ENCODE data around the gene DNAL1. TPM values are rescaled to one million over a fixed set of nuclear protein-coding genes. Genes with fewer than 3 reads are reported as not detected.

DNAL1 gene
- total RNA-seq, 1 donor from 2014 or later: 6.2 TPM

DNA sequence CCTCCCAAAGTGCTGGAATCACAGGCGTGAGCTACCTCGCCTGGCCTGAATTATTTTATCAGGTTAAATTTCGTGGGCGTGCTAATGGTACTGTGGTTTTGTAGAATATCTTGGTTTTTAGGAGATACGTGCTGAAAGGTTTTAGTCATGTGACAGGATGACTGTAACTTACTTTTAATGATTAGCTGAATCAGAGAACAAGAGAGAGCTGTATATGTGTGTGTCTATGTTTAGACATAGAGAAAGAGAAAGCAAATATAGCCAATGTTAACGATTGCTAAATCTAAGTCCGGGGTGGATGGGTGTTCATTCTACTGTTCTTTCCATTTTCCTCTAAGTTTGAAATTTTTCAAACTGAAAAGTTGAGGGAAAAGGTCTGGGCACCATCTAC lies 78.6 kb downstream of the DNAL1 start:
- no peak for DNase-seq (ENCODE audit: low spot score)
- no peak overlapping the region for H3K4me3 Mint-ChIP-seq (ENCODE audit: low read depth)
- no peaks in the 10 kb centered on the region for H3K9me3 Mint-ChIP-seq
- no peaks in the 10 kb centered on the region for H3K27me3 Mint-ChIP-seq (ENCODE audit: low read depth)
- H3K36me3 Mint-ChIP-seq (ENCODE audit: low read depth): peaks cover 81% of the 10 kb centered on the region
- intact Hi-C loops (cut with micrococcal nuclease): no loop called here
- peaks cover 19% of the 10 kb centered on the region for H3K4me1 Mint-ChIP-seq (ENCODE audit: low read depth)
- H3K27ac Mint-ChIP-seq: no peak overlapping the region

DNA sequence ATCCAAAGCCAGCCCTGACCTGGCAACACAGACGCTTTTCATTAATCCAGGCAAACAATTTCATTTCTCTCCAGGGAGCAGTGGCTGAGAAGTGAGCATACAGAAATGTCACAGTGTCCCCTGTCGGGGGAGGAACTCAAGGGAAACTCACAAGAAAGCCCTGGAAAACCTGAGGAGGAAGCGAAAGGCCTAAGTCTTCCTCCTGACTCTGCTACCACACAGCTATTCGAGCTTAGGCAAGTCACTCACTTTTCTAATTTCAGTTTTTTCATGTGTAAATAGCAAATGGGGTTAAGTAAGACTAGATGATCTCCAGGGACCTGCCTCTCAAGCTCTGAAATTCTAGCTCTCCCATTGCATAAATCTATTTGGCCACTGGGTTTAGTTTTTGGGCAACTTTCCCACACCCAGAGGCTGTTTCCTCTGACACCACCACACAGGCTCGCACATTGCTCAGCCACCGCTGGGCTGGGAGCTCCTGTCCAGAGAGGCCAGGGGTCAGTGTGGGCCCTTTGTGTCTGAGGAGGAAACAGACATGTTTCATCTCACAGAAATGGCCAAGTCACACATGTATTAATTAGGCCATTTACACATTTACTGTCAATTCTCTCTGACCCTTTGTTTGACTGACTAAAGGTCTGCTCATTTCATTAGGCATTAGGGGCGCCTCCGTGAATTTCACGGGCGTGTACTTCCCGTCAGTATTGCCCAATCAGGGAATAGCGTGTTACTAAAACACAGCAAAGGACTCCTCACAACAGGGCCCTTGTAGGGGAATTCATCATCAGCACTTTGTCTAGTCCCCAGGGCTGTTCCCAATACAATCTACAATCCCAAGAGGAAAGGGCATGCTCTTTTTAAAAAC lies 79.2 kb downstream of the DNAL1 start:
- H3K27me3 Mint-ChIP-seq (ENCODE audit: low read depth): no peaks in the 10 kb centered on the region
- no peak overlapping the region for H3K4me3 Mint-ChIP-seq (ENCODE audit: low read depth)
- no peak overlapping the region for H3K27ac Mint-ChIP-seq
- DNase-seq (ENCODE audit: low spot score): no peak
- peaks cover 87% of the 10 kb centered on the region for H3K36me3 Mint-ChIP-seq (ENCODE audit: low read depth)
- peaks cover 25% of the 10 kb centered on the region for H3K4me1 Mint-ChIP-seq (ENCODE audit: low read depth)
- intact Hi-C loops (cut with micrococcal nuclease): no loop called here
- H3K9me3 Mint-ChIP-seq: no peaks in the 10 kb centered on the region

DNA sequence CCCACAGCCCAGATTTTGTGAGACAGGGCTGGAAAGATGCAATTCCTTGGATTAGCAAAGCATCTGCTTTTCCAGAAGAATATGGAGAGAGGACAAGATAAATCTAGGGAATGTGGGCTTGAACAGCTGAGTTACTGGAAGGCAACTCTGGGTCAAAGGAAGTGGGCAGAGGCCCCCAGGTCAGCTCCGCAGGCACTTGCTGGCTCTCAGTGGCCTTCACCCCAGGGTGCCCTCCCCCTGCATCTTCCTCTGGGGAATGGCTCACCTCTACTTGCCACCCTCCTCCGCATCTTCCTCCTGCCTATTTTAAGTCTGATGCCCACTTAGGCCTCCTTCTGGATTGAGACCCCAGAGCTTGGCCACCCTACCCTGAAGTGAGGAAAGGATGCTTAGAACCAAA lies 79.9 kb downstream of the DNAL1 start:
- no peaks in the 10 kb centered on the region for H3K27me3 Mint-ChIP-seq (ENCODE audit: low read depth)
- H3K4me1 Mint-ChIP-seq (ENCODE audit: low read depth): peaks cover 31% of the 10 kb centered on the region
- intact Hi-C loops (cut with micrococcal nuclease): loop anchor here (5.0 kb wide), 3 partner anchors 48 to 143 kb away; no protein-coding TSS in a partner anchor
- H3K36me3 Mint-ChIP-seq (ENCODE audit: low read depth): peaks cover 88% of the 10 kb centered on the region
- DNase-seq (ENCODE audit: low spot score): no peak
- H3K9me3 Mint-ChIP-seq: no peaks in the 10 kb centered on the region
- H3K4me3 Mint-ChIP-seq (ENCODE audit: low read depth): no peak overlapping the region
- no peak overlapping the region for H3K27ac Mint-ChIP-seq

DNA sequence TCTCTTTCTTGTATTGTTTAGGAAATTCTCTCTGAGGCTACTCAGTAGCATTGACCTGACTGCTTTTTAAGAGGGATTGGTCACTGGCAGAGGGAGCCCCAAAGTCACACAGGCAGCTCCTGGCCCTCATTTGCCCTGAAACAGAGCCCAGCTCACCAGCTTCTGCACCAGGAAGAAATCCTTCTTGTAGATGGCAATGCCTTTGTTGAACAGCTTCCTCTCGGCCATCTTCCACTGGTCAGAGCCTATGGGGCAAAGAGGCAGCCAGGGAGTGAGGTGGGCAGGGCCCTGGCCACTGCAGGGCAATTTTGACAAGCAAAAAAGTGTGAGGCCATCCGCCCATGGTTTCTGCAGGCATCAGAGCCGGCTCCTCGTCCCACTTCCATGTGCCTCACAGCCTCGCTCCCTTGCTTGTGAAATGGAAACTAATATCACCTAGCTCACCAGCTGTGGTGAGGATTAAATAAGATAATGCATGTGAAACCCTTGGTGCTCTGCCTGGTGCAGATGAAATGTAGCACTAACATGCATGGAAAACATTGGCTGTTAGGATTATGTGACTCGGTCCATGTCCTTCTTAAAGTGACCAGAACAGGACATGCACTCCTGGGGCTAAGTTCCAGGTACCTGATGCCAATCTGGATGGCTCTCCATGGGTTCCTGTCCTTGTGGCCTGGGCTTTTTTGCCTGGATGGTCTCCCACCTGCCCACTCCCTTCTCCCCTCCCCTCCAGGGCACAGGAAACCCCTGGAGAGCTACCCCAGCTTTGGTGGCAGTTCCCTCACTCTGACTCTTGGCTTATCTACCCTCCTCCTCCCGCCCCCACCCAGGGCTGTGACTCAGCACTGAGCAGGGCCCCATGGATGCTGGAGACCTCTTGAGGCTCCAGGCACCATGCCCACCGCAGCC lies 80.6 kb downstream of the DNAL1 start:
- Mint-ChIP-seq H3K36me3 (ENCODE audit: low read depth) (peaks cover 89% of the 10 kb centered on the region), H3K27ac (peak overlapping the region; percentile 71), H3K4me3 (ENCODE audit: low read depth) (no peak overlapping the region), H3K27me3 (ENCODE audit: low read depth) (no peaks in the 10 kb centered on the region), H3K9me3 (no peaks in the 10 kb centered on the region), H3K4me1 (ENCODE audit: low read depth) (peaks cover 33% of the 10 kb centered on the region)
- DNase-seq (ENCODE audit: low spot score): no peak
- intact Hi-C loops (cut with micrococcal nuclease): loop anchor here (5.0 kb wide), 3 partner anchors 47 to 142 kb away; no protein-coding TSS in a partner anchor

DNA sequence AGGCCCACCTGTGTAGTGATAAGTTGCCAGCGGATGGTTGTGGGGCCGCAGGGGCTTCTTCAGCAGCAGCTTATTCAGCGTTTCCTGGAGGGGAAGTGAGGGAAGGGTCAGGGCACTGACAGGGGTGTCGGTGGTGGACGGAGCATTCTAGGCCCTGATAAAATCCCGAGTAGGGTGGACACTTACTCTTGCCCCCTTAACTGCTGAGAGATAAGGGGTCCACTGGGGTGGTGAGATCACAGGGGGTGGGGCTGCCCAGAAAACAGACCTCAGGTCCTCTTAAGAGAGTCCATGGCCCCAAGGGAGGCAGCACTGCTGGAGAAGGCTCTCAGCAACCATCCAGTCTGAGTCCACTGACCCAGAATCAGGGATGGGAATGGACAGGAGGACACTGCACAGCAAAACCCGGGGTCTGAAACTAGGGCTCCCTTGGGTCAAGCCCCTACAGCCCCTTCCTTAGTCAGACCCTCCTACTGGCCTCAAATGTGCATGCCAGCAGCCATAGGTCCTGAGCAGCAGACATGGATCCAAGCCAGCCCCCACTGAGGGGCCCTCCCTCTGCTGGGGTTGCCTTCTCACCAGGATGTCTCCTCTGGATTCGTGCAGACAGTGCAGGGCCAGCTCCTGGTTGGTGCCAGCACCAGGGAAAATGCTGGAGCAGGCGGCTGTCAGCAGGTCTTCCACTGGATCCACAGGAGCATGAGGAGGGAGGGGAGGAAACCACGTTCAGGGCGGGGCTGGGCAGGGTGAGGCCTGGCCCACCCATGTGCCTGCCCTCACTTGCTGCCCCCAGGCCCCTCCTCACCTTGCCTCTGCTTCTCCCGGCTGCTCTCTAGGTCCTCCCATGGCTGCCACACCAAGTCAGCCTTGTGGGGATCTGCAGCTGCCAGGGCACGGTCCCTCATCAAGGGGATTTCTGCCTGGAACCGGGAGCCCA lies 81.5 kb downstream of the DNAL1 start:
- peak overlapping the region; percentile 71 for H3K27ac Mint-ChIP-seq
- H3K9me3 Mint-ChIP-seq: no peaks in the 10 kb centered on the region
- peaks cover 85% of the 10 kb centered on the region for H3K36me3 Mint-ChIP-seq (ENCODE audit: low read depth)
- H3K4me3 Mint-ChIP-seq (ENCODE audit: low read depth): no peak overlapping the region
- intact Hi-C loops (cut with micrococcal nuclease): loop anchor here (5.0 kb wide), 3 partner anchors 46 to 141 kb away; no protein-coding TSS in a partner anchor
- DNase-seq (ENCODE audit: low spot score): no peak
- H3K27me3 Mint-ChIP-seq (ENCODE audit: low read depth): no peaks in the 10 kb centered on the region
- peaks cover 34% of the 10 kb centered on the region for H3K4me1 Mint-ChIP-seq (ENCODE audit: low read depth)

DNA sequence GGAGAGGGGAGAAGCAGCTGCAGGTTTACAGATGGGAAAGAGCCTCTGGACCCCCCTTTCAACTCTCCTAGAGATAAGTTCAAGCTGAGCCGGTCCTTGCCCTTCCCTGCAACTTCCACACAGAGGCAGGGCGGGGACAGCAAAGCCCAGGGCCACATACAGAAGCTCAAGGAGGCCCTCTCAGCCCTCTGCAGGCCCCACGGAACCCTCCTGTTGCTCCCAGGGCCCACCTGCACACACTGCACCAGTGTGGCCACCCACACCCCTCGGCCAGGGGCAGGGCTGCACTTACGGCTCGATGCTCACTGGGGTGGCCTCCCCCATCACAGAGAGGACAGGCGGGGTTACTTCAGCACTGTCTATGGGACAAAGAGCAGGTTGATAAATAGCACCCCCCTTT lies 82.4 kb downstream of the DNAL1 start:
- Mint-ChIP-seq H3K27me3 (ENCODE audit: low read depth) (no peaks in the 10 kb centered on the region), H3K4me1 (ENCODE audit: low read depth) (peaks cover 37% of the 10 kb centered on the region), H3K27ac (peak overlapping the region; percentile 38), H3K9me3 (no peaks in the 10 kb centered on the region), H3K4me3 (ENCODE audit: low read depth) (no peak overlapping the region), H3K36me3 (ENCODE audit: low read depth) (peaks cover 83% of the 10 kb centered on the region)
- DNase-seq (ENCODE audit: low spot score): no peak
- intact Hi-C loops (cut with micrococcal nuclease): loop anchor here (5.0 kb wide), 3 partner anchors 45 to 140 kb away; no protein-coding TSS in a partner anchor

DNA sequence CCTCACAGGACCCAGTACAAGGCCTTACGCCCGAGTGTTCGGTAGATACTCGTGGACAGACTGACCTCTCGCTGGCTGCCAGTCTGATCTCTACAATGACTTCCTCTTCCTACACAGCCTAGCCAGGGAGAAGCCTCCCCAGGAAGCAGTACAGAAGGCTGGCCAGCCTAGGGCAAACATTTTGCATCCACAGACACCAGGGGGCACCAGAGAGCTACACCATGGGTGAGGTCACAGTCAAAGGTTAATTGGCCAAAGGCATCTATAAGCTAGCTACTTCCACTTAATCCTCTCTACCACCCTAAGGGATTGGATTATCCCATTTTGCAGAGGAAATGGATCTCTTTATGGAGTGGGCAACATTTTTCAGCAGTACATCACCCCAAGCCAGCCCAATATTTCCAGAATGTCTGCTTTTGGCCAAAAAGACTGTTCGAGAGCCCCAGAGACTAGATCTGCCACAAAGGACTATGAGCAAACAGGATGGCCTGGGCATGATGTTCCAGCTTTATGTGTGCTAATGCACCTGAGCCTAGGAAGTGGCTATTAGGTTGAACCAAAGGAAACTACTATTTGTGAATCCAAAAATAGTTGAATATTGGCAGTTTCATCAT lies 84.0 kb downstream of the DNAL1 start:
- Mint-ChIP-seq H3K27ac (peak overlapping the region; percentile 84), H3K4me1 (ENCODE audit: low read depth) (peaks cover 35% of the 10 kb centered on the region), H3K36me3 (ENCODE audit: low read depth) (peaks cover 75% of the 10 kb centered on the region), H3K27me3 (ENCODE audit: low read depth) (no peaks in the 10 kb centered on the region), H3K4me3 (ENCODE audit: low read depth) (no peak overlapping the region), H3K9me3 (no peaks in the 10 kb centered on the region)
- DNase-seq (ENCODE audit: low spot score): peak; percentile 77
- intact Hi-C loops (cut with micrococcal nuclease): loop anchor here (1.0 to 5.0 kb wide), 5 partner anchors 28 to 138 kb away; no protein-coding TSS in a partner anchor

DNA sequence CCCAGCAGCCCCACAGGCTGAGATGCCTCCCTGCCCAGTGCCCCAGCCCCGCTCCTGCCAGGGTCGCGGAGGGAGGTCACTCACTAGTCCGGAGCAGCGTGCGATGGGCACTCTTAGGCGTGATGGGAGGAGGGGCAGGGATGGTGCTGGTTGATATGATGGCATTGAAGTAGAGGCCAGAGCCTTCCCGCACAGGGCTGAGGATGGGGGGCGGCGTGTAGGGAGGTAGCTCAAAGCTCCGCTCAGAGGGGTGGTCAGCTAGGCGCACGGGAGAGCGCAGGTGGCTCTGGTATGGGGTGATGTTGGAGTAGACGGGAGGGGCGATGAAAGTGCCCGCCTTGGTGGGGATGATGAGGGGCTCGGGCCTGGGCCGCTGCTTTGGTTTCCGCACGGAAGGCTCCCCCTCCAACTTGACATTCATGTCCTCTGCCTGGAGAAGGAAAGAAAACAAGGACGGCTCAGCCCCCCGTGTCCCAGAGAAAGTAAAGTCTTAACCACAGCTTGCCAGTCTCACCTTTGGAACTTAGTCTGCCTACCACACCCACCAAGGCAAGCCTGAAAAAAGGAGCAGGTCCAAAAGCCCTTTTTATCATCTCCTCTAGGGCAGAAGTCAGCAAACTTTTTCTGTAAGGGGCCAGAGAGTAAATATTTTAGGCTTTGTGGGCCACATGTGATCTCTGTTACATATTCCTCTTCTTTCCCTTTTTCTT lies 84.9 kb downstream of the DNAL1 start:
- Mint-ChIP-seq H3K36me3 (ENCODE audit: low read depth) (peaks cover 73% of the 10 kb centered on the region), H3K9me3 (no peaks in the 10 kb centered on the region), H3K27ac (peak overlapping the region; percentile 63), H3K4me1 (ENCODE audit: low read depth) (peaks cover 33% of the 10 kb centered on the region), H3K27me3 (ENCODE audit: low read depth) (no peaks in the 10 kb centered on the region), H3K4me3 (ENCODE audit: low read depth) (no peak overlapping the region)
- intact Hi-C loops (cut with micrococcal nuclease): loop anchor here (2.0 to 5.0 kb wide), 4 partner anchors 27 to 138 kb away; no protein-coding TSS in a partner anchor
- no peak for DNase-seq (ENCODE audit: low spot score)

DNA sequence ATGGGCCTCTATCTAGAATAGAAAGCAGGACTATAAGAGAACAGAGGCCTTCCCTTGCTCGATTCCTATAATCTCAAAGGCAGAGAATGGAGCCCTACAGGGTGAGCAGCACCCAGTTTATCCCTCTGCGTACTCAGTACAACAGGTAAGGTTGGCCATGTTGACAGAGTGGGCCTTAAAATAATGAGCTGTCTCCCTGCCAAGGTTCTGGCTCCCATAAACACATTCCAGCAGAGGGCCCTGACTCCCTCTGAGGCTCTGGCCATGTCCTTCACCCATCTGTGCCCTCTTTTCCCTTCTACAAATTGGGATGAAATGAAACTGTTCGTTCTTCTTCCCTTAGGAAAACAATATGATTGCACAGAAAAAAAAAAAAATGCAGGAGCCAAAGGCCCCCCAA lies 86.3 kb downstream of the DNAL1 start:
- H3K27me3 Mint-ChIP-seq (ENCODE audit: low read depth): no peaks in the 10 kb centered on the region
- no peak overlapping the region for H3K27ac Mint-ChIP-seq
- no peaks in the 10 kb centered on the region for H3K9me3 Mint-ChIP-seq
- intact Hi-C loops (cut with micrococcal nuclease): no loop called here
- H3K36me3 Mint-ChIP-seq (ENCODE audit: low read depth): peaks cover 69% of the 10 kb centered on the region
- no peak for DNase-seq (ENCODE audit: low spot score)
- H3K4me3 Mint-ChIP-seq (ENCODE audit: low read depth): no peak overlapping the region
- H3K4me1 Mint-ChIP-seq (ENCODE audit: low read depth): peaks cover 30% of the 10 kb centered on the region

DNA sequence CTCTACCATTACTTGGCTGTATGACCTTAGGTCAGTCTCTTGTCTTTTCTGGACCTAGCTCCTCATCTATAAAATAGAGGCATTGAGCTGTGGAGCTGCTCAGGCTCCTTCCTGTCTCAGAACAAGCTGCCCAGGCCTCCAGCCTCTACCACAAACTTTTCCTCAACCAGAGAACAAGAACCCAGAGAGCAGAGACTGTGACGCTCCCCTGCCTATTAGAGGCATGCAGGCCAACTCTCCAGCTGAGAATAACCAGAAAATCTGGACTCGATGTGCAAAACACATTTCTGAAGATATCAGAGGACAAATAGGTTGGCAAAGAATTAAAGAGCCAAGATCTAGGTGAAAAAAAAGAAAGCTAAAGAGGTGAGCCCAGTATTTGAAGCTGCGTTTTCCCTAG lies 87.2 kb downstream of the DNAL1 start:
- H3K4me3 Mint-ChIP-seq (ENCODE audit: low read depth): no peak overlapping the region
- H3K4me1 Mint-ChIP-seq (ENCODE audit: low read depth): peaks cover 27% of the 10 kb centered on the region
- peaks cover 71% of the 10 kb centered on the region for H3K36me3 Mint-ChIP-seq (ENCODE audit: low read depth)
- no peaks in the 10 kb centered on the region for H3K9me3 Mint-ChIP-seq
- no peak for DNase-seq (ENCODE audit: low spot score)
- intact Hi-C loops (cut with micrococcal nuclease): no loop called here
- peak overlapping the region; percentile 72 for H3K27ac Mint-ChIP-seq
- no peaks in the 10 kb centered on the region for H3K27me3 Mint-ChIP-seq (ENCODE audit: low read depth)

DNA sequence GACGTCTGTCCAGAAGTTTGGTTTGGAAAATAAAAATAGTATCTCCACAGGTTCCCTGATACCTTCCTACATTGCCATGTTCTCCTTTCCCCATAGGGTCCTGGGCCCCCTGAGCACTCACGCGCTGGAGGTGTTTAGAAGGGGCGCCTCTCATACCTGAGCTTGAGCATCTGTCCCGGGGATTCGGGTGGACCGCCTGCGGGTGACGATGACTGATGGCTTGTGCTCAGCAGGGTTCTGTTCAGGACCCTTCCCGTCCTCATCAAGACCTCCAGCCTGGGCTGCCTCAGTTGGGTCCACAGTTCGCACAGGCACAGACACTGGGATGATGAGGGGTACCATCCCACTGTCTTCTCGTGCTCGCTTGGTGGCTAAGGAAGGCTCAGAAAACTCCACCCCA lies 92.1 kb downstream of the DNAL1 start:
- intact Hi-C loops (cut with micrococcal nuclease): no loop called here
- H3K4me1 Mint-ChIP-seq (ENCODE audit: low read depth): peaks cover 27% of the 10 kb centered on the region
- no peak for DNase-seq (ENCODE audit: low spot score)
- H3K4me3 Mint-ChIP-seq (ENCODE audit: low read depth): no peak overlapping the region
- H3K27me3 Mint-ChIP-seq (ENCODE audit: low read depth): no peaks in the 10 kb centered on the region
- H3K9me3 Mint-ChIP-seq: no peaks in the 10 kb centered on the region
- no peak overlapping the region for H3K27ac Mint-ChIP-seq
- H3K36me3 Mint-ChIP-seq (ENCODE audit: low read depth): peaks cover 58% of the 10 kb centered on the region
